Measurements from ENCODE around the gene SSX2IP.
"Not testable (repeated sequence)": the region's sequence is repeated elsewhere in the genome, so short reads cannot be mapped to it uniquely, and the experiment has no call there.

Gene SSX2IP

GRCh38 chr1:84674705-84675104 lies 15.6 kb downstream of the SSX2IP start:
- no peak for DNase-seq

- DNase-seq: no peak
Observed at GRCh38 chr1:84674021-84674420, 16.2 kb downstream of the SSX2IP start.

- no peak for DNase-seq
Observed at GRCh38 chr1:84672080-84672854, 18.0 kb downstream of the SSX2IP start.

- DNase-seq: no peak
Observed at GRCh38 chr1:84669831-84670230, 20.4 kb downstream of the SSX2IP start.

- DNase-seq: no peak
Observed at GRCh38 chr1:84668185-84668584, 22.1 kb downstream of the SSX2IP start.

- DNase-seq: no peak
Observed at GRCh38 chr1:84665703-84666317, 24.5 kb downstream of the SSX2IP start.

- no peak for DNase-seq
Observed at GRCh38 chr1:84653130-84653677, 37.1 kb downstream of the SSX2IP start.

- no peak for DNase-seq
Observed at GRCh38 chr1:84644472-84644871, 45.8 kb downstream of the SSX2IP start.

GRCh38 chr1:84643183-84643582 lies 47.1 kb downstream of the SSX2IP start:
- no peak for DNase-seq

GRCh38 chr1:84642774-84643173 lies 47.5 kb downstream of the SSX2IP start:
- no peak for DNase-seq

GRCh38 chr1:84639731-84640130 lies 50.5 kb downstream of the SSX2IP start:
- DNase-seq: not testable (repeated sequence)

- DNase-seq: no peak
Observed at GRCh38 chr1:84635429-84635828, 54.8 kb downstream of the SSX2IP start.

GRCh38 chr1:84634536-84635205 lies 55.6 kb downstream of the SSX2IP start:
- no peak for DNase-seq

- DNase-seq: no peak
Observed at GRCh38 chr1:84632673-84633434, 57.4 kb downstream of the SSX2IP start.

- no peak for DNase-seq
Observed at GRCh38 chr1:84632137-84632536, 58.1 kb downstream of the SSX2IP start.

GRCh38 chr1:84624876-84625275 lies 65.4 kb downstream of the SSX2IP start:
- no peak for DNase-seq

GRCh38 chr1:84621553-84621952 lies 68.7 kb downstream of the SSX2IP start:
- DNase-seq: no peak

- peak; percentile 71 to 75 for DNase-seq
Observed at GRCh38 chr1:84620720-84621313, 69.4 kb downstream of the SSX2IP start.

GRCh38 chr1:84619383-84620102 lies 70.7 kb downstream of the SSX2IP start:
- peak; percentile 39 to 58 for DNase-seq

GRCh38 chr1:84617349-84617748 lies 72.9 kb downstream of the SSX2IP start:
- DNase-seq: no peak

GRCh38 chr1:84615790-84616189 lies 74.5 kb downstream of the SSX2IP start:
- DNase-seq: no peak

- no peak for DNase-seq
Observed at GRCh38 chr1:84613887-84614286, 76.4 kb downstream of the SSX2IP start.
